A673 (cell line): Measurements from ENCODE around the gene EFCAB8. TPM values are rescaled to one million over a fixed set of nuclear protein-coding genes. Genes with fewer than 3 reads are reported as not detected.

Experiments
- BruUV-seq: library from RNA; stranded (reverse); fragments of 400-500 nt; replicated peaks from 2 replicates; lab custom pipeline; 2021; lab: Mats Ljungman, UMichigan
- CTCF ChIA-PET: fragments of 300-600 bp; sonication (Branson Sonifier 250); formaldehyde crosslinking; loops from one replicate; lab custom pipeline; 2022; ENCODE audit warnings: antibody characterized with exemption; lab: Charles Lee
- POLR2A ChIA-PET: fragments of 300-600 bp; sonication (Branson Sonifier 250); formaldehyde crosslinking; loops from one replicate; lab custom pipeline; 2022; ENCODE audit warnings: antibody characterized with exemption; ENCODE audit not compliant: low non-redundant PET; lab: Charles Lee
- DNase-seq: peaks from one replicate; pipeline ENCODE4 v3.0.0-alpha.2; 2015; ENCODE audit warnings: low spot score
- H3K27ac ChIP-seq: fragments of 200-600 bp; sonication (generic); 2 replicates; pipeline ENCODE4 v1.5.1; 2016; ENCODE audit warnings: mixed run types, low read depth, mild to moderate bottlenecking, mixed read lengths, antibody characterized with exemption, low read length; ENCODE audit not compliant: poor library complexity, severe bottlenecking
- H3K27me3 ChIP-seq: fragments of 200-600 bp; sonication (generic); replicated peaks from 2 replicates; pipeline ENCODE4 v1.6.1; 2017; ENCODE audit warnings: mixed run types, low read depth, mild to moderate bottlenecking, mixed read lengths, antibody characterized with exemption, low read length; ENCODE audit not compliant: insufficient read depth, poor library complexity
- H3K36me3 ChIP-seq: fragments of 200-600 bp; sonication (generic); 2 replicates; pipeline ENCODE4 v1.6.1; 2016; ENCODE audit warnings: mixed run types, mild to moderate bottlenecking, mixed read lengths, antibody characterized with exemption, low read length; ENCODE audit not compliant: insufficient read depth, poor library complexity, severe bottlenecking
- H3K4me1 ChIP-seq: fragments of 200-600 bp; sonication (generic); 2 replicates; pipeline ENCODE4 v1.6.1; 2017; ENCODE audit warnings: mixed run types, mild to moderate bottlenecking, mixed read lengths, antibody characterized with exemption, low read length; ENCODE audit not compliant: insufficient read depth, poor library complexity, severe bottlenecking
- H3K4me3 ChIP-seq: fragments of 200-600 bp; sonication (generic); 2 replicates; pipeline ENCODE4 v1.5.1; 2016; ENCODE audit warnings: low read depth, mixed run types, mild to moderate bottlenecking, mixed read lengths, low read length; ENCODE audit not compliant: poor library complexity, severe bottlenecking
- H3K9me3 ChIP-seq: fragments of 200-600 bp; sonication (generic); 2 replicates; pipeline ENCODE4 v1.6.1; 2016; ENCODE audit warnings: mixed run types, low read depth, mild to moderate bottlenecking, mixed read lengths, antibody characterized with exemption, low read length; ENCODE audit not compliant: poor library complexity, severe bottlenecking
- CTCF ChIP-seq: fragments of 300-800, 200-600 bp; sonication (generic); conservative IDR thresholded peaks from 2 replicates; pipeline ENCODE4 v1.5.1; 2017; ENCODE audit warnings: low read depth, mild to moderate bottlenecking, antibody characterized with exemption, low read length, moderate library complexity, mixed read lengths
- EZH2 ChIP-seq: fragments of 200-600 bp; sonication (generic); IDR thresholded peaks from 2 replicates; pipeline ENCODE4 v1.6.1; 2017; ENCODE audit warnings: borderline replicate concordance, low read depth, mild to moderate bottlenecking, mixed read lengths, antibody characterized with exemption, low read length; ENCODE audit not compliant: poor library complexity, severe bottlenecking
- intact Hi-C: fragments of 100-400 bp; cut with micrococcal nuclease; formaldehyde crosslinking; loops from one replicate; pipeline ENCODE4 v1.10.0; 2022; ENCODE audit not compliant: unreplicated experiment
- total RNA-seq: library from RNA; stranded (reverse); gene quantifications from 2 replicates; pipeline ENCODE4 v1.2.3, GENCODE V29; 2021

The EFCAB8 gene
- total RNA-seq, 1 experiment from 2014 or later: not detected

GRCh38 chr20:32847964-32848363 is 10.8 kb upstream of the EFCAB8 start:
- Histone ChIP-seq H3K27me3 (no peaks in the 10 kb centered on the region), H3K4me3 (no peak overlapping the region), H3K27ac (no peak overlapping the region), H3K9me3 (no peaks in the 10 kb centered on the region), H3K4me1 (no peaks in the 10 kb centered on the region), H3K36me3 (peaks cover 65% of the 10 kb centered on the region)
- DNase-seq: no peak
- intact Hi-C loops: no loop called here
- no TSS peak for BruUV-seq
- TF ChIP-seq CTCF: no peak
- no peak for TF ChIP-seq EZH2
- ChIA-PET POLR2A (no interaction called here), CTCF (no interaction called here)

- CTCF ChIA-PET: no interaction called here
Measured at GRCh38 chr20:32848846-32849245, 9.9 kb upstream of the EFCAB8 start.

GRCh38 chr20:32849577-32849976 is 9.1 kb upstream of the EFCAB8 start:
- H3K9me3 ChIP-seq: no peaks in the 10 kb centered on the region
- no peak overlapping the region for H3K27ac ChIP-seq
- no peaks in the 10 kb centered on the region for H3K4me1 ChIP-seq
- no TSS peak for BruUV-seq
- no peak for TF ChIP-seq EZH2
- no peak for TF ChIP-seq CTCF
- peaks cover 62% of the 10 kb centered on the region for H3K36me3 ChIP-seq
- ChIA-PET POLR2A (no interaction called here), CTCF (no interaction called here)
- no peak overlapping the region for H3K4me3 ChIP-seq
- no peak for DNase-seq
- intact Hi-C loops: no loop called here
- no peaks in the 10 kb centered on the region for H3K27me3 ChIP-seq

More at GRCh38 chr20:32848846-32849245, 9.9 kb upstream of the EFCAB8 start:
- POLR2A ChIA-PET: no interaction called here
- Histone ChIP-seq H3K27me3 (no peaks in the 10 kb centered on the region), H3K36me3 (peaks cover 62% of the 10 kb centered on the region), H3K27ac (no peak overlapping the region), H3K9me3 (no peaks in the 10 kb centered on the region), H3K4me1 (no peaks in the 10 kb centered on the region), H3K4me3 (no peak overlapping the region)
- TF ChIP-seq CTCF (no peak), EZH2 (no peak)
- no peak for DNase-seq
- no TSS peak for BruUV-seq
- intact Hi-C loops: no loop called here
